Prostate gland (tissue), 2 donors: ENCODE data around the gene CDR2L.

Source experiments
- POLR2AphosphoS5 ChIP-seq: sonication (generic); formaldehyde crosslinking; IDR thresholded peaks from one replicate; pipeline ENCODE4 v1.6.1; 2017; ENCODE audit warnings: antibody characterized with exemption
- TF ChIP-seq, protein P1 (sequence below), 4 experiments: fragments of 200-600 bp in 2 of 4; fragments of 450-650 bp in 2 of 4; sonication (generic) in 2 of 4; IDR thresholded peaks; 1 replicate in 3 of 4; 2 replicates in 1 of 4; pipeline ENCODE4 v1.5.1; 2016 to 2019; ENCODE audit warnings: antibody characterized with exemption in 4 of 4, mild to moderate bottlenecking in 2 of 4, moderate library complexity in 2 of 4

DNA sequence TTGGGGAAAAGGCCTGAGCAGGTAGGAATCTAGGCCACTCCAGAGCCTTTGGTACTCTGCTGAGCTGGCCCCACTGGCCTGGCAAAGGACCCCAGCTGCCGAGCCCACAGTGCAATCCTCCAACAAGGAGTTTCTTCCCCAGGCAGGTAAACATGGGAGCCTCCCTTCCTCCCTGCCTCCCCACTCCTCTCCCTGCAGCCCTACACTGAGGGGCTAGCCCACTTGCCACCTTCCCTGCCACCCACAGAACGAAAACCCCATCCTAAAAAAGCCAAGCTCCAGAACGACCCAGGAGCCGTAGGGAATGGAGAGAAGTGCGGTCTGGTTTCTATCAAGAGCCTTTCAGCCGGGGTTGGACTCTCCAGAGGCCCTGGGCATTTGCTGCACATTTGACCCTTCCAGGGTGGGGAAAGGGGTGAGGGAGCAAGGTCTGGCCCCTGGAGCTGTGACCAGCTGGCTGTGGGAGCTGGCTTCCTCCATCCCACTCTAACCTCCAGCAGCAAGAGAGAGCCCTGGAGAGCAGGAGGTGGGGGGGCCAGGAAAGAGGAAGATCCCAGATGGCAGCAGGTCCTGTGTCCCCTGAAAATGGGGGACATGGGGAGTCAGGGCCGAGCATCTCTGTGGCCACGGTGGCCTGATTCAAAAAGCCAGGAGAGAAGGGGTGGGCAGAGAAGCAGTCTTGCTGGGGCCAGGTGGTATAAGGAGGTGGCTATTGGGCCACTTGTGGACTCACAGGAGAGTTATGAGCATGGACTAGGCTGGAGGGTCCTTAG is 16.2 kb upstream of the CDR2L start:
- TF ChIP-seq, protein P1, sequence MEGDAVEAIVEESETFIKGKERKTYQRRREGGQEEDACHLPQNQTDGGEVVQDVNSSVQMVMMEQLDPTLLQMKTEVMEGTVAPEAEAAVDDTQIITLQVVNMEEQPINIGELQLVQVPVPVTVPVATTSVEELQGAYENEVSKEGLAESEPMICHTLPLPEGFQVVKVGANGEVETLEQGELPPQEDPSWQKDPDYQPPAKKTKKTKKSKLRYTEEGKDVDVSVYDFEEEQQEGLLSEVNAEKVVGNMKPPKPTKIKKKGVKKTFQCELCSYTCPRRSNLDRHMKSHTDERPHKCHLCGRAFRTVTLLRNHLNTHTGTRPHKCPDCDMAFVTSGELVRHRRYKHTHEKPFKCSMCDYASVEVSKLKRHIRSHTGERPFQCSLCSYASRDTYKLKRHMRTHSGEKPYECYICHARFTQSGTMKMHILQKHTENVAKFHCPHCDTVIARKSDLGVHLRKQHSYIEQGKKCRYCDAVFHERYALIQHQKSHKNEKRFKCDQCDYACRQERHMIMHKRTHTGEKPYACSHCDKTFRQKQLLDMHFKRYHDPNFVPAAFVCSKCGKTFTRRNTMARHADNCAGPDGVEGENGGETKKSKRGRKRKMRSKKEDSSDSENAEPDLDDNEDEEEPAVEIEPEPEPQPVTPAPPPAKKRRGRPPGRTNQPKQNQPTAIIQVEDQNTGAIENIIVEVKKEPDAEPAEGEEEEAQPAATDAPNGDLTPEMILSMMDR (IDR thresholded peaks at IDR 0.05): no peak
- no peak for TF ChIP-seq POLR2AphosphoS5
